ENCODE results near the gene MYO5C. TPM values are rescaled to one million over a fixed set of nuclear protein-coding genes. Genes with fewer than 3 reads are reported as not detected.

MYO5C gene
- total RNA-seq, 1 donor from 2014 or later = 2.2 TPM

- peak; percentile 29 for DNase-seq (ENCODE audit: low spot score)
Measured at GRCh38 chr15:52208306-52208946, 87.2 kb downstream of the MYO5C start.

GRCh38 chr15:52207191-52207590 lies 88.4 kb downstream of the MYO5C start:
- no peak for DNase-seq (ENCODE audit: low spot score)

- no peak for DNase-seq (ENCODE audit: low spot score)
Measured at GRCh38 chr15:52206446-52206845, 89.2 kb downstream of the MYO5C start.

GRCh38 chr15:52204657-52205056 lies 90.9 kb downstream of the MYO5C start:
- DNase-seq (ENCODE audit: low spot score) = no peak

- no peak for DNase-seq (ENCODE audit: low spot score)
Measured at GRCh38 chr15:52200831-52201365, 94.7 kb downstream of the MYO5C start.

GRCh38 chr15:52199271-52199670 lies 96.3 kb downstream of the MYO5C start:
- no peak for DNase-seq (ENCODE audit: low spot score)

GRCh38 chr15:52196891-52197290 lies 98.7 kb downstream of the MYO5C start:
- no peak for DNase-seq (ENCODE audit: low spot score)

GRCh38 chr15:52193791-52194190 lies 101.8 kb downstream of the MYO5C start:
- no peak for DNase-seq (ENCODE audit: low spot score)

- no peak for DNase-seq (ENCODE audit: low spot score)
Measured at GRCh38 chr15:52193321-52193720, 102.3 kb downstream of the MYO5C start.

GRCh38 chr15:52191207-52191606 lies 104.4 kb downstream of the MYO5C start, which contains the start of gene GNB5:
Gene GNB5, minus strand, starts transcription at chr15:52191392. Its CDS starts 6,716 bp downstream, at chr15:52184676.
- DNase-seq (ENCODE audit: low spot score) = no peak

- DNase-seq (ENCODE audit: low spot score) = peak; percentile 69
Measured at GRCh38 chr15:52186651-52187486, 108.7 kb downstream of the MYO5C start.

- DNase-seq (ENCODE audit: low spot score) = no peak
Measured at GRCh38 chr15:52185151-52185561, 110.4 kb downstream of the MYO5C start.

- DNase-seq (ENCODE audit: low spot score) = no peak
Measured at GRCh38 chr15:52184721-52185120, 110.9 kb downstream of the MYO5C start.

GRCh38 chr15:52183562-52184173 lies 111.9 kb downstream of the MYO5C start:
- DNase-seq (ENCODE audit: low spot score) = no peak

- DNase-seq (ENCODE audit: low spot score) = no peak
Measured at GRCh38 chr15:52181938-52182780, 113.4 kb downstream of the MYO5C start.

- DNase-seq (ENCODE audit: low spot score) = no peak
Measured at GRCh38 chr15:52180851-52181450, 114.7 kb downstream of the MYO5C start.

- DNase-seq (ENCODE audit: low spot score) = no peak
Measured at GRCh38 chr15:52180196-52180835, 115.3 kb downstream of the MYO5C start.

- DNase-seq (ENCODE audit: low spot score) = peak; percentile 79
Measured at GRCh38 chr15:52179278-52180195, 116.1 kb downstream of the MYO5C start.

GRCh38 chr15:52178765-52179164 lies 116.8 kb downstream of the MYO5C start:
- DNase-seq (ENCODE audit: low spot score) = no peak
